Skeletal muscle satellite cell (primary cell): ENCODE measurements around the gene C2CD5.

Source experiments
- H3K27me3 ChIP-seq: 2 replicates; pipeline ENCODE4 v1.7.0; 2013; ENCODE audit warnings: low read length; ENCODE audit not compliant: control insufficient read depth, insufficient read depth
- H3K36me3 ChIP-seq: 2 replicates; pipeline ENCODE4 v1.7.0; 2013; ENCODE audit warnings: mild to moderate bottlenecking, control low read depth, low read length; ENCODE audit not compliant: insufficient read depth
- H3K4me1 ChIP-seq: 2 replicates; pipeline ENCODE4 v1.7.0; 2013; ENCODE audit warnings: low read length; ENCODE audit not compliant: control insufficient read depth, insufficient read depth
- H3K4me2 ChIP-seq: 2 replicates; pipeline ENCODE4 v1.7.0; 2013; ENCODE audit warnings: mild to moderate bottlenecking, low read length
- H3K4me3 ChIP-seq: 2 replicates; pipeline ENCODE4 v1.7.0; 2013; ENCODE audit warnings: low read length
- H3K9ac ChIP-seq: 2 replicates; pipeline ENCODE4 v1.7.0; 2013; ENCODE audit warnings: mild to moderate bottlenecking, low read depth, low read length, moderate library complexity
- H3K9me3 ChIP-seq: replicated peaks from 2 replicates; pipeline ENCODE4 v1.7.0; 2013; ENCODE audit warnings: mild to moderate bottlenecking, control low read depth, low read length

Gene C2CD5

DNA sequence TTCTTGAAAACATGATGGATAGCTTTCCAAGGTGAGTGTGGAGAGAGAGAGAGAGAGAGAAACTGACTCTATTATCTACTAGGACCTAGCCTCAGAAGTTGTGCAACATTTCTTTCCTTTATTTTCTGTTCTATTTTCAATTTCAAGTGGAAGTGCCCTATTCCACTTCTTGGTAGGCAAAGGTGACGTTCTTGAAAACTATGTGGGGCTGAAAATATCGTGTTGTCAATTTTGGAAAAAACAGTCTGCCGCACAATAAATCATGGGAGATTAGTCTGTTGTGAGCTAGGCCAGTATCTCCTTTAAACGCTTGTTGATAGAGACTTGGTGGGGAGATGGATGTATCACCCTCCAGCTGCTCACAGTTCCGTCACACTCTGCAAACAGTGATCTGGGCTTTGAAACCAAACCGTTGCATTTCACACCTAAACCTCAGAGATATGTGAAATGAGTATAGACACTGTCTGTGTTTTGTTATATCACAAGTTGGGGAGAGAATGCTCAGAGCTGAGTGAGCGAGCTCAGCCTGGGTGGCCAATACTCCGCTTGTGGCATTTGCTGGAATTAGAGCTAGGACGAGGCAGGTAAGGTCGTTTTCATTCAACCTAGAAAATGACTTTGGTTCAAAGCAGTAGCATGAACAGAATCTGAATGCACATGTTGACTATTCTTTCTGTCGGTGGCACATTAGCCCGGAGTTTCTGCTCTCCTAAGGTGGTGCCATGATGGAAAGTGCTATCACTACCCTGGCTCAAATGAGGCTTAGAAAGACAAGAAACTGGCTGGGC is 134.8 kb downstream of the C2CD5 start:
- Histone ChIP-seq H3K9me3 (no peaks in the 10 kb centered on the region), H3K4me1 (no peaks in the 10 kb centered on the region), H3K36me3 (no peaks in the 10 kb centered on the region), H3K27me3 (no peaks in the 10 kb centered on the region), H3K4me3 (no peak overlapping the region), H3K4me2 (no peak overlapping the region), H3K9ac (no peak overlapping the region)

DNA sequence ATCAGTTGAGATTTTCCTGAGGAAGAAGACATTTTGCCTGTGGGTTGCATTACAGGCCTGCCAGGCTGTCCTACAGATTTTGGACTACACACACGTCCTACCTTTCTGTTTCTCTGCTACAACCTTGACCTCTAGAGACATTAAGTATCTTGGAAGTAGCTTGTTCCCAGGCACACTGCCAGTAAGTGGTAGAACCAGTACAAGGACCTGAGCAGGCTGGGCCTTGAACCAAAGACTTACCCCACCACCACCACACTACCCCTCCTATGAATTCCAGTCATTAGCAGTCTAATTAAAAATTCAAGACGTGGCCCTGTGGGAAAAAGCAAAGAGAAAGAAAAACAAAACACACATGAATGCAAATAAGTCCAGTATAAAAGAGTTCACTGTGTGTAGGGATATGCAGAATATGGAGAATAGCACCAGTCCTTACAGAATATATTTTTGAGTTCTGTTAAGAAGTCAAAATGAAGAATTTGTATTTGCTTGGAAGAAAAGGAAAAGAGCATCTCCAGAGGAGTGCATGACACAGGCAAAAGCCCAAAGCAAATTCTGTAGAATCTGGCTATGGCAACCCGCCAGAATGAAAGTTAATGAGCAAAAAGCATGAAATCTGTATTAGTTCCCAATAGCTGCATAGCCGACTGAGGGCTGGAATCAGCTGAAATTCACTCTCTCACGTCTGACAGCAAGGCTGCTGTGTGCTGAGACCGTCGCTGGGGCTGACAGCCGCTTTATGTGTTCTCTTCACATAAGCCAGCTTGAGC is 135.5 kb downstream of the C2CD5 start:
- Histone ChIP-seq H3K9me3 (no peaks in the 10 kb centered on the region), H3K4me3 (no peak overlapping the region), H3K27me3 (no peaks in the 10 kb centered on the region), H3K36me3 (no peaks in the 10 kb centered on the region), H3K4me1 (no peaks in the 10 kb centered on the region), H3K9ac (no peak overlapping the region), H3K4me2 (no peak overlapping the region)

- H3K36me3 ChIP-seq = no peaks in the 10 kb centered on the region
- H3K27me3 ChIP-seq = no peaks in the 10 kb centered on the region
- H3K4me1 ChIP-seq = no peaks in the 10 kb centered on the region
- no peak overlapping the region for H3K4me2 ChIP-seq
- no peak overlapping the region for H3K9ac ChIP-seq
- H3K9me3 ChIP-seq = no peaks in the 10 kb centered on the region
- H3K4me3 ChIP-seq = no peak overlapping the region
Observed at GRCh38 chr12:22407397-22407796, 136.9 kb downstream of the C2CD5 start.

DNA sequence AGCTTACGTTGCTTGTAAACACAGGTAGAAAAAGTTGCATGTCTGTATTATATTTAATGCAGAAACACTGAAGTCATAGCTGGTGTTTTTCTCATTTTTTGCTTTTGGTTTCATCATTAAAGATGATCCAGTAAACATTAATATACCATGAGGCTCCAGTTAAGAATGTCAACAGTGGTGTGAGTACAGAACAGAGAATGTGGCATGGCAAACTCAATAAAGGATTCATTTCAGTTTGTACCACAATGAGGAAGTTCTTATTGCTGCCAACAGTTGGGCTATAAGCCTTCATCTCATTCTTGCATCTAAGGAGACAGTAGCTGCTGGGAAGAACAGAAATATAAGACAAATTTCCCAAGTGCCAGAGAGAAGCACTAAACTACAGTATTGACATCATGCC is 137.7 kb downstream of the C2CD5 start:
- Histone ChIP-seq H3K9ac (no peak overlapping the region), H3K4me1 (no peaks in the 10 kb centered on the region), H3K4me2 (no peak overlapping the region), H3K9me3 (no peaks in the 10 kb centered on the region), H3K4me3 (no peak overlapping the region), H3K36me3 (no peaks in the 10 kb centered on the region), H3K27me3 (no peaks in the 10 kb centered on the region)

- Histone ChIP-seq H3K4me1 (no peaks in the 10 kb centered on the region), H3K4me3 (no peak overlapping the region), H3K4me2 (no peak overlapping the region), H3K9me3 (no peaks in the 10 kb centered on the region), H3K36me3 (no peaks in the 10 kb centered on the region), H3K27me3 (no peaks in the 10 kb centered on the region), H3K9ac (no peak overlapping the region)
Observed at GRCh38 chr12:22399464-22400180, 144.7 kb downstream of the C2CD5 start.
